Activated CD8-positive, alpha-beta memory T cell treated with anti-CD3 and anti-CD28 coated beads, Interleukin-2, amount 50 U/mL, for 24 hours (primary cell): ENCODE results near the gene ILDR2.

Experiments used
- DNase-seq: peaks from one replicate; pipeline ENCODE4 v3.0.0-alpha.2; 2020; ENCODE audit errors: extremely low read depth

Gene ILDR2

DNA sequence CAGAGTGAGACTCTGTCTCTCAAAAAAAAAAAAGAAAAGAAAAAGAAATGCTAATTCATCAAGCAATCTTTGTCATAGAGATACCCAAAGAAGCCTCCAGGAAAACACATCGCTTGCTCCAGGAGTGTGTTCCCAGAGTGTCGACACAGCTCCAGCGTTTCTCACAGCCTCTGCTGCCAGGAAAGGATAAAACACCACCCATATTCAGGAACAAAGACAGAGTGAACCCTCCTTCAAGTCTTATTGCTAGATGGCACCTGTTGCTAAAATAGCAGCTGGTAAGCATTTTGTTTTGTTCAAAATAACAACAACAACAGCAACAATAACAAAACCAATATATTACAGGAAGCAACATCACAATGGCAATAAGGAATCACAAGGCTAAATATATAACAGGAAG lies 3.1 kb downstream of the ILDR2 start:
- DNase-seq = no peak

GRCh38 chr1:166971252-166971651 lies 4.1 kb downstream of the ILDR2 start:
- DNase-seq = no peak

GRCh38 chr1:166969074-166969677 lies 6.2 kb downstream of the ILDR2 start:
- no peak for DNase-seq

DNA sequence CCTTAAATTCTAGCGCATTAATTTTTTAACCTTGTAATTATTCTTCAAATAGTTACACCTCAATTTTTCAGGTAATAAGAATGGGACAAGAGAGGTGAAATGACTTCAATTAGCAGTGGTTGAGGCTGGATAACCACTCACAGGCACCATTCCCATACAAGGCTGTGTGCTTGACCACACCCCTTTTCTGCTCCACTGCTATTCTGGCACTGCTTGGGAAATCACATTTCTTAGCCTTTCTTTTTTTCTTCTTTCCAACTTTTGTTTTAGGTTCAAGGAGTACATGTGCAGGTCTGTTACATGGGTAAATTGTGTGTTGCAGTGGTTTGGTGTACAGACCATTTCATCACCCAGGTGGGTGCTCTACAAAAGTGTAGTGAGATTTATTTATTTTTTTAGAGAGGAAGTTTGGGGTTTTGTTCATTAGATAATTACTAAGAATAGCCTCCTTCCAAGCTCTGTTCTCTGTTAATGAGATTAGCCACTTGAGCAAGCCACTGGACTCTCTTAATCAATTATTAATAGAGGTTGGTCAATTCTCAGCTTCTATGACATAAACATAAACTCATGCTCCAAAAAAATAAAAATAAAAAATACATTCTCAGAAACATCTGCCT lies 14.4 kb downstream of the ILDR2 start:
- DNase-seq = no peak

- DNase-seq = no peak
Measured at GRCh38 chr1:166956872-166957271, 18.5 kb downstream of the ILDR2 start.

DNA sequence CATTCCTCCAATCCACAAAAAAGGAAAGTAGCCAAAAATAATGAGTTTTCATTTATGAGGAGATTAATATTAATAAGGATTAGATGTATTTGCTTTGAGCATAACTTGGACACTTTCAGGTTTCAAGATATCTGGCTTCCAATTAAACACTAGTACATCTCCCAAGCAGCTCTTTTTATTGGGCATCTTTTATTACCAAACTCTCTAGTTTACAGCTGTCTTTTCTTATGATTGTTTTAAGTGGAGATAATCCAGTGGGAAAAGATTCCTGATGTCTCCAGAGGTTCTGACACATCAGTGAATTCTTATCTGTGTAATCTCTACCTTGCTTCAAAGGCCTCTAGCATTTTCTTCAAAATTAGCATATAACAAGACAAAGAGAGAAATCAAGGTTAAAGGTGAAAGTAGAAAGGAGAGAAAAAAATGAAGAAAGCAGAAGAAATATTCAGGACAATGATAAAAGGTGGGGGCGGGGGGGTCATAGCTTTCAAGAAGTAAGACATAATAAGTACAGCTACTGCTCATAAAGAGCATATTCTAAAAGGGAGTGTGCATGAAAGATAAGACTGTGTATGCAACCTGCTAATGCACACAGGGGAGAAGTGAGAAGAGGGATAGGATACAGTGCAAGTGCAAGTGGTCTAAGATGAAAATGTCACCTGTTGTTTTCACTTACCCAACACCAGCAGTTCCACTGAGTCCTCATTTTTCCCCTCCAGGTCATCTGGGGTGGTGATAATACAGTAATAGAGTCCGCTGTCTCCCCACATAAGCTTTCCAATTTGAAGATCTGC lies 19.1 kb downstream of the ILDR2 start:
- no peak for DNase-seq

DNA sequence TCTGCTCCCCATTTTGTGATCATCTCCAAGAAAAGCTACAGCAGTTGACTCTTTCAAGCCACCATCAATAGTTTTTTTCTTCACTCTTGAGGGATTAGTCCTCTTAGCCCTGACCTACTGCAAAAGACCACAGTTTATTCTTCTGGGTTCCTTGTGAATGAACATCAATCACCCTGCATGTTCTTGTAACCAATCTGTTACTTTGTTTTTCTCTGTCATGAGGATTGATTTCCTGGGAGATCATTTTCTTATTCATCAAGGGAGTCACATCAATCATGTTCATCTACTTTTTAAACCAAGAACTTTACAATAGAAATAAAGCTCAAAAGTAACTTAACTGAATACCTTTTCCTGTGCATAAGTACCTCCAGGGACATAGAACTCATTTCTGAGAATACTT lies 21.8 kb downstream of the ILDR2 start:
- DNase-seq = no peak

DNA sequence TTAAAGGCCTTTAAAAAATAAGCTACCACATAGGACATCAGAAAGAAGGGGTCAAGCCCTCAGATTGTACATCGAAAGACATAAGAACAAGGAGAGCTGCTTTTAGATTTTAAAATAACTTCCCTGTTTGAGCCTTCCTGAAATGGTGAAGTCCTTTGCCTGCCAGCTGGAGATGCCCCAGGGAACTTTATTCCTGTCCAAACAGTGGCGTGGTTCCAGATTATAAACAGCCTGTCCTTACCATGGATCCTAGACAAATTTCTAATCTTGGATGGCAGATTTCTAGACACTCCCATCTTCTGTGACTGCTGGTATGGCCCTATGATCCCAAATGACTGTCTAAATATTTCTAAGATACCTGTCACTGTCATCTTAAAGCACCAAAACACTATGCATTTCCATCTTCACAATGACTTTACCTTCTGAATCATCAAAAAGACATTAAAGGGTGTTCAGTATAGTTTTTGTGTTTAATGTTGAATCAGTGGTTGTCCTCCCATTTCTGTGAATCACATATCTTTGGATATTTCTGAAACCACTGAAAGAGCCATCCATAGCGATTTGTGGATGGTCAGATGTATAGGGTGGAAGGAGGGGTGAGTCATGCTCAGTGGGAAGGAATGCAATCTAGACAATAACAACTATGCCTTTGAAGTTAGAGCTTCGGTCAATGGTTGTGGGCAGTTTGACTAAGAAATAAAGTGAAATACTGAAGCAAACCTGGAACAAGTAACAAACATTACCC lies 23.2 kb downstream of the ILDR2 start:
- DNase-seq = no peak

- no peak for DNase-seq
Measured at GRCh38 chr1:166951050-166951449, 24.3 kb downstream of the ILDR2 start.

DNA sequence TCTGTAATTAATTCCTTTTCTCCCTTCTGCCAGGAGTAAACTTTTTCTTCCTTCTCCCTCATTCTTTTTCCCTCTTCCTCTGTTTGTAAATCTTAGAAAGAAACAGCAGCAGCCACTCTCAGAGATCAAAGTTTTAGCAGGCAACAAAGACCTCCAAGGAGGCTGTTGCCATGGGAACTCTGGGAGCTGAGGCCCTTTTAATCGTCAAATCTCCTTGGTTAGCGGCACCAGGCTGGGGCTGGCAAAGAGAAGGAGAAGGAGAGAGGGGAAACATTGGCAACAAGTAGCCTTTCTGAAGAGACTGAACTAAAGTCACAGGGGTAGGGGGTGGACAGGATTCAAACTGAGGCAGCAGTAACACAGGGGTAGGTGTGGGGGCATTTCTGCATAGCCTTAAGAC lies 25.2 kb downstream of the ILDR2 start:
- no peak for DNase-seq

DNA sequence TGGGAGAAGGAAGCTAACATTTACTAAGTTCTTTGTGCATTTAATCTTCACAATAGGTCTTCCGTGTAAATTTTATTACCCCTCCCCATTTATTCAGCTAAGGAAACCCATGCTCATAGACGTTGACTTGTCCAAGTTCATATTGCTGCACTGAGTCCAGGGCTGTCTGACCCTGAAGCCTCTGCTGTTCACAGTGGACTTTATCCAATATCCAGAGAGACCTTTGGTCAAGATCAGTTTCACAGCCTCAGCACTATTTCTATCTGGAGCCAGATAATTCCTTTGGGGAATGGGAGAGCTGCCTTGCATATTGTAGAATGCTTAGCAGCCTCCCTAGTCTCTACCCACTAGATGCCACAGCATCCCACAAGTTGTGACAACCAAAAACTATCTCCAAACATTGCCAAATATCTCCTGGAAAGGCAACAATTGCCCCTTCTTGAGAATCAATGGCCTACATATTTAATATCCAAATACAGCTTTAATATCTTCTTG lies 26.4 kb downstream of the ILDR2 start:
- DNase-seq = no peak

- no peak for DNase-seq
Measured at GRCh38 chr1:166947398-166948043, 27.8 kb downstream of the ILDR2 start.

DNA sequence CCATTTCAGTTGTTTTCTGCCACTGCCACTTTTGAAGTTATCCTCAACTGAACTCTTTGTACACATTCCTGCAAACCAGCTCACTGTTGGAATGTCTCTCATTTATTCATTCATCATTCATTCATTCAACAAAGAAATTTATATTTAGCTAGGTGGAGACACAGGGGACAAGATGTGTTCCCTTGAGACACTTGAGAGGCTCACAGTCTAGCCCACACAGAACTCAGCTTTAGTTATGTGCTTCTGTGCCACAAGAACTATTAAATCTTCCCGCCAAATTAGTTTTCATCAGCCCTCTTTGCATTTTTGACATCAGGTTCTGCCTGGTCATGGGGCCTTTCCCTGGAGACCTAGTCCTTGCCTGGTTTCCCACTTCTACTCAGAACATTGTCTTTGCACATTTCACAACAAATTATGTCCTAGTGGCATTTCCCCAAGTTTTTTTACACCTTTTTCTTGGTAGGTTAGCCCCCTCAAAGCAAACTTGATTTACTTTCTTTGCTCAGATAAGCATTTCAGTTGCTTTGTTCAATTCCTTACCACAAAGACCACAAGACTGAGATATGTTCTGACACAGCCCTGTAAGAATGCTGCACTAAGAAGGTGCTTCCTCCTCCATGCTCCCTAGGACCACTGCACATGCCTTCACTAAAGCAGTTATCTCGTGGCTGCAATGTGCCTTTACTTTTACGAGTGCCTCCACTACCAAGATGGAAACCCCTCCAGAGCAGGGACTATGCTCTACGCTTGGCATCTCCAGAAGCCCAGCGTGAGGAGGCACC lies 31.0 kb downstream of the ILDR2 start:
- DNase-seq = no peak

DNA sequence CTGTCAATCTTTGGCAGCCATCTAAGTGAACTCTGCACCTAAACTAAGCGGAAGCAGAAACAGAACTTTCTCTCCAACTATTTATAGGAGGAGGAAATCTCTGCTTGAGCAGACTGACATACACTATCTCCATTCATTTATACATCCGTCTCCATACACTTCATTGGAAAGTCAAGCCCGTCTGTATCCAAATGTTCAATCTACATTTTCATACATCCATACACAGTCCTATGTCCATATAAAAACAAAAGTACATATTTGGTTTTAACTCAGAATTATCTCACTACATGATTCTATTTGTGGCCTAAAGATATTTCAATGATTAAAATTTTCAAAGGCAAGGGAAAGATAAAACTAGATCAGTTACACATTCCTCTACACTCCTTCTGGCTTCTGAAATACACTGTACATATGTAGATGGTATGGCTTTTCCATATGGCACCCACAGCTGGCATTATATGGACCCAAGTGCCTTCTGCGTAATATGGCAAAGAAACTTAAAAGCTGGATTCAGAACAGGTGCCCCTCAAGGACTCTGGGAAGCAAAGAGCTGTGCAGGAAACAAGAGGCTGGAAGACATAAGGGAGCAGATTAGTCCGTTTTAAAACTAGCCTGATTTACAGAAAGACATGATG lies 35.5 kb downstream of the ILDR2 start:
- DNase-seq = no peak

DNA sequence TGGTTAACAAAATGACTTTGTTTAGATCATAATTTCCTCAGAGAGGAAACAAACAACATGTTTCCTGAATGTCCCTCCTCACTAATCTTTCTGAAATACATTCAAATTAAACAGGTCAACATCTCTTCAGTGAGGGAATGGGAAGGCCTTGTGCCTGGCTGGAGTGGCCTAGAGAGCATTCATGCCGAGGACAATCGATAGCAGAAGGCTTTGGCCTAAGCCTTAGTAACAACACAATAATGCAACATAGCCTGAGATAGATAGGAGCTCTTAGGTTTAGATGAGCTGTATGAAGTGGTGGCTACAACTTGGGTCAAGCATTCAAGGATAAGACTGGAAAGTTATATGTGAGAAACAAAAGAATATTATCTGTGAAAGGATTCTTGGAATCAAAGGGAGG lies 37.4 kb downstream of the ILDR2 start:
- DNase-seq = no peak

DNA sequence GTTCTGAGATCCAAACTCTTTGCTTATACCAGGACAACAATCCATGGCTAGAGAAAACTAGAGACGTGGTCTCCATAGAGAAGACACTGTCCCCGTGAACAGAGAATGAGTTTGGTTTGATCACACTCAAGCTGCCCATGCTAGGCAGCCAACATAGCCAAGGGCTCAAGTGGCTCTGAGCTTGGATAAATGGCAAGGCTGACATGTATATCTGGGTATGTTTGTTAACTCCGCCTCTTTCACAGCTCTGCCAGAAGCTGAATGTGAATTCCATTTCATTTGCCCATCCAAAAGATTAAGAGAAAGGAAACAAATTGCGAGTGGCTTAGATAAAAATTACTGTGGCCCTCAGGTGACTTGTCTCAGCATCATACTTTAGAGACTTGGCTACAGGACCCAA lies 38.0 kb downstream of the ILDR2 start:
- no peak for DNase-seq

GRCh38 chr1:166933633-166934032 lies 41.7 kb downstream of the ILDR2 start:
- no peak for DNase-seq

GRCh38 chr1:166933140-166933539 lies 42.2 kb downstream of the ILDR2 start:
- no peak for DNase-seq

- DNase-seq = no peak
Measured at GRCh38 chr1:166929911-166930310, 45.4 kb downstream of the ILDR2 start.

GRCh38 chr1:166927701-166928100 lies 47.6 kb downstream of the ILDR2 start:
- no peak for DNase-seq
